Adrenal gland (tissue), 5 donors: ENCODE measurements around the gene RNF227.

ENCODE experiments used
- CTCF ChIP-seq, 6 experiments: fragments of 450-650 bp in 4 of 6; fragments of 200-600 bp in 2 of 6; sonication (generic) in 1 of 6; IDR thresholded peaks; 1 replicate in 5 of 6; 2 replicates in 1 of 6; pipeline versions ENCODE4 v1.5.1 to v1.8.0; 2016 to 2021; ENCODE audit warnings: antibody characterized with exemption in 6 of 6, mild to moderate bottlenecking in 2 of 6, moderate library complexity in 1 of 6
- POLR2A ChIP-seq, 2 donors: fragments of 450-650 bp; IDR thresholded peaks; one replicate each; pipeline ENCODE4 v1.6.1; 2017; ENCODE audit warnings: antibody characterized with exemption in 2 of 2, mild to moderate bottlenecking in 2 of 2, moderate library complexity in 1 of 2
- donor health status: DM: no; HTN: no; CAD: no.

DNA sequence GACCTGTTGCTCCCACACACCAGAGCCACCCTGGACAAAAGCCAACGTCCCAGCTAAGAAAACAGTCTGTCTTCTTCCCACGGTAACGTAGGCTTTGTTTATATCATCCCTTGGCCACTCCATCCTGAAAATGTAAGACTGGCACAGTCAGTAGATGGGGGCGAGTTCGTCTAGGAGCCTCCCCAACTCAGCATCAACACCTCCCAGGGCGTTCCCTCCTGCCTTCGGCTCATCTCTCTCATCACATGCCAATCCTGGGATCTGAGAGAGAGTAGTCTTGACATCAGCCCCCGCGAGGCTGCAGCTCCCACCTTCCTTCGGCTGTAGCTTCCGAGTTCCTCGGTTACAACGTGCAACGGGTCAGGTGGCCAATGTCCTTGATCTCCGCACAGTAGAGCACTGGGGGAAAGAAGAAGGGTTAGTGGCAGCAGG, 894 bp downstream of the RNF227 start:
- no peak for TF ChIP-seq CTCF (IDR thresholded peaks at IDR 0.05)
- no peak for TF ChIP-seq POLR2A (IDR thresholded peaks at IDR 0.05)
